HAP-1 (cell line): ENCODE results near the gene SPIB.

Experiments used
- DNase-seq, 2 experiments: peaks; one replicate each; pipeline ENCODE4 v3.0.0-alpha.2; 2016 to 2020; ENCODE audit warnings: low spot score in 2 of 2
- H3K27me3 ChIP-seq: fragments of 250-450 bp; sonication (Bioruptor Pico); 2 replicates; pipeline ENCODE4 v1.5.1; 2020; ENCODE audit warnings: low read depth, mild to moderate bottlenecking, moderate library complexity
- H3K36me3 ChIP-seq: fragments of 250-450 bp; sonication (Bioruptor Pico); replicated peaks from 2 replicates; pipeline ENCODE4 v1.5.1; 2020; ENCODE audit warnings: mild to moderate bottlenecking
- H3K4me1 ChIP-seq: fragments of 250-450 bp; sonication (Bioruptor Pico); 2 replicates; pipeline ENCODE4 v1.5.1; 2020; ENCODE audit warnings: mild to moderate bottlenecking
- H3K4me3 ChIP-seq: fragments of 250-450 bp; sonication (Bioruptor Pico); 2 replicates; pipeline ENCODE4 v1.5.1; 2020; ENCODE audit warnings: mild to moderate bottlenecking, moderate library complexity
- H3K9me3 ChIP-seq: fragments of 250-450 bp; sonication (Bioruptor Pico); 2 replicates; pipeline ENCODE4 v1.5.1; 2020; ENCODE audit warnings: mild to moderate bottlenecking, moderate library complexity
- in situ Hi-C: fragments of 300-500 bp; cut with MboI; formaldehyde crosslinking; loops from 3 replicates; pipeline ENCODE4 v1.14.3; 2020; ENCODE audit warnings: low sequenced_read_pairs, inconsistent platforms, mixed read lengths

The SPIB gene

DNA sequence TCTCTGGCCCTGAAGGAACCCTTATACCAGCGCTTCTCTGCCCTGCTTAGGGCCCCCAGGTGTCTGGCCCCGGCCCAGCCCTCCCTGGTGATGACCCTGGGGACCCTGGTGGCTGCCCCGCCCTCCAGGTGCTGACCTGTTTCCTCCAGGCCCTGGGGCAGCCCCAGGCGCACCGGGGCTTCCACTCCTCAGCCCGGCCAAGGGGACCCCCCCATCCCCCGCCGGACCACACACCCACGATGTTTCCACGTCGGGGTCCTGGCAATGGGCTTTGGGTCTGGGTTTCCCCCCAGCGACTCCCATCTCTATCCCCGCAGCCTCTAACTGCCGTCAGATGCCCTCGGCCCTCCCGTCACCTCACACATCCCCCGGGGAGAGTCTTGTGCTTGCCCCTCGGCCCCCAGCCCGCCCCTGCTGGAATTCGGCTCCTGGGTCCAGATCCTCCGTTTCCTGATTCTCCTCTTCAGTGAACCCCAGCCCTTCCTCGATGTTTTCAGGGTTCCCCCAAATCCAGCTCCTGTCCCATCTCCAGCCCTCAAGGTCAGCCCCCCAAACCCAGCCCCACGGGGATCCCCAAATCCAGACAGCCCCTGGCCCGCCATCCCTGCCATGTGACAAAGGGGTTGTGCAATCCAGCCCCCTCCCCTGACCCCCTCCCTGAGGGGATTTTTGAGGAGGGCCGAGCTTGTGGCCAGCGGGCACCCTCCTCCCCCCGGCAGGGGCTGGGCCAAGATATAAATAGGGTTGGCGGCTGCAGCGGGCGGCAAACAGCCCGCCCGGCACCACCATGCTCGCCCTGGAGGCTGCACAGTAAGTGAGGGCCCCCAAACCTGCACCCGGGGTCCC is at the start of gene SPIB:
SPIB (plus strand) TSS at position 763 of the 846 bp plus-strand sequence; CDS start at position 788, 25 bp downstream.
- DNase-seq, result no peak
- Histone ChIP-seq H3K9me3 (no peaks in the 10 kb centered on the region), H3K4me3 (no peak within 1 kb of the TSS), H3K4me1 (no peaks in the 10 kb centered on the region), H3K27me3 (no peaks in the 10 kb centered on the region), H3K36me3 (peaks cover 19% of the 10 kb centered on the region; the same call in 1 of the 2 replicates)
- in situ Hi-C loops, result no loop called here

DNA sequence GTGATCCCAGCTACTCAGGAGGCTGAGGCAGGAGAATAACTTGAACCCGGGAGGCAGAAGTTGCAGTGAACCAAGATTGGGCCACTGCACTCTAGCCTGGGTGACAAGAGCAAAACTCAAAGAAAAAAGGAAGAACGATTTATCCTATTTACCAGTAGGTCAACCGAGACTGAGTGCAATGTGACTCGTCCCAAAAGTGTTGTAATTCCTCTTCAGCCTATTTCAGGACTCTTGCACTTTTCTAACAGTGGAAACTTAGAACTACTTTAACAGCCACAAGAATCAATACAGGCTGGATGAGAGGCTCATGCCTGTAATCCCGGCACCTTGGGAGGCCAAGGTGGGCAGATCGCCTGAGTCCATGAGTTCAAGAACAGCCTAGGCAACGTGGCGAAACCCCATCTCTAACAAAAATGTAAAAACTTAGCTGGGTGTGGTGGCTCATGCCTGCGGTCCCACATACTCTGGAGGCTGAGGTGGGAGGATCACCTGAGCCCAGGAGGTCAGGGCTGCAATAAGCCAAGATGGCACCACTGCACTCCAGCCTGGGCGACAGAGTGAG is 46.7 kb upstream of the SPIB start:
- no peaks in the 10 kb centered on the region for H3K9me3 ChIP-seq
- H3K4me1 ChIP-seq, result peaks cover 10% of the 10 kb centered on the region
- DNase-seq, result no peak
- H3K27me3 ChIP-seq, result no peaks in the 10 kb centered on the region
- in situ Hi-C loops, result loop anchor here (10.0 to 25.0 kb wide), 2 partner anchors 413 to 540 kb away; partner anchors contain the start of gene KLK4
- H3K4me3 ChIP-seq, result no peak overlapping the region
- H3K36me3 ChIP-seq, result no peaks in the 10 kb centered on the region

DNA sequence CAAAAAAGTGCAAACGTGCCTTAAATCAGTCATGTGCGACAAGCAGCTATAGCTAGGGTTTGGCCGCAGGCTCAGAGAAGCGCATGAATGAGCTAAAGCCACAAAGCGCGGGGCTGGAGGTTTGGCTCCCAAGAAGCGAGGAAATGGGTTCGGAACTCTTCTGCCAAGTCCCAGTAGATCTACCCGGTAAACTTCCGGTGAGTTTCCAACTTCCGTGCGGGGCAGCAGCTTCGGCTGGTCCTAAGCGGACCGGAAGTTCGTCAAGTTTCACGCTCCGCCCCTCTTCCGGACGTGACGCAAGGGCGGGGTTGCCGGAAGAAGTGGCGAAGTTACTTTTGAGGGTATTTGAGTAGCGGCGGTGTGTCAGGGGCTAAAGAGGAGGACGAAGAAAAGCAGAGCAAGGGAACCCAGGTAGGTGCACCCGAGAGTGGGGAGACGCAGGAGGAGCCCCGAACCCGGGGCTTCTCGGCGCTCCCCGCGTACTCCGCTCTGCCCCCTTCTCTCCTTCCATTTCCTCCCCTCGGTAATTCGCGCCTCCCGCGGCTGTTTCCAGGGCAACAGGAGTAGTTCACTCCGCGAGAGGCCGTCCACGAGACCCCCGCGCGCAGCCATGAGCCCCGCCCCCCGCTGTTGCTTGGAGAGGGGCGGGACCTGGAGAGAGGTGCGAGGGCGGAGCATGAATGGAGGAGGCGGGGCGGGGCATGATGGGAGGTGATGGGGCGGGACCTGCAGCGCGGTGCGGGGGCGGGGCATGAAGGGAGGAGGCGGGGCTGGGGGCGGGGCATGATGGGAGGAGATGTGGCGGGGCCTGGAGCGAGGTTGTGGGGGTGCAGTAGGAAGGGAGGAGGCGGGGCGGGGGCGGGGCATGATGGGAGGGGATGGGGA is 42.3 kb upstream of the SPIB start, which contains the start of gene NR1H2:
NR1H2 (plus strand) TSS at position 292 of the 885 bp plus-strand sequence. CDS start 1,149 bp downstream, outside the sequence.
- in situ Hi-C loops, result loop anchor here (10.0 kb wide), 1 partner anchor 408 kb away; no protein-coding TSS in a partner anchor
- Histone ChIP-seq H3K27me3 (no peaks in the 10 kb centered on the region), H3K4me1 (peaks cover 2% of the 10 kb centered on the region), H3K4me3 (peak within 1 kb of the TSS; percentile 97), H3K9me3 (no peaks in the 10 kb centered on the region), H3K36me3 (peaks cover 25% of the 10 kb centered on the region)
- DNase-seq, result peak; percentile 92 to 95

DNA sequence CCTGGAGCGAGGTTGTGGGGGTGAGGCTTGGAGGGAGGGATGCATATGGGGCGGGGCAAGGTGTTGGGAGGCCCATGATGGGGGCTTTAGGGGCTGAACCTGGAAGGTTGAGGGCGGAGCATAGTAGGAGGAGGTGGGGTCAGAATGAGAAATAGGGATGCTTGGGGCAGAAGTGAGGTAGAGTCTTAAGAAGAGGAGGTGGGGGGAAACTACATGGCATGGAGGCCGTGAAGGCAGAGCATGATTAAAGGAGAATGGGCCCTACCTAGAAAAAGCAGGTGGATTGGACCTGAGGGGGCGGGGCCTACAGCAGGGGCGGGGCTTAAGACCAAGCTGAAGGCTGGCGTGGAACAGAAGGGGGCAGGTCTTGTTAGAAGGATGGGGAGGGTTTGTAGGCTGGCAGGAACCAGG is 41.7 kb upstream of the SPIB start:
- Histone ChIP-seq H3K9me3 (no peaks in the 10 kb centered on the region), H3K4me3 (peak overlapping the region; percentile 14), H3K27me3 (no peaks in the 10 kb centered on the region), H3K36me3 (peaks cover 25% of the 10 kb centered on the region), H3K4me1 (peaks cover 2% of the 10 kb centered on the region)
- DNase-seq, result peak; percentile 29 to 70
- in situ Hi-C loops, result loop anchor here (10.0 kb wide), 1 partner anchor 408 kb away; no protein-coding TSS in a partner anchor

DNA sequence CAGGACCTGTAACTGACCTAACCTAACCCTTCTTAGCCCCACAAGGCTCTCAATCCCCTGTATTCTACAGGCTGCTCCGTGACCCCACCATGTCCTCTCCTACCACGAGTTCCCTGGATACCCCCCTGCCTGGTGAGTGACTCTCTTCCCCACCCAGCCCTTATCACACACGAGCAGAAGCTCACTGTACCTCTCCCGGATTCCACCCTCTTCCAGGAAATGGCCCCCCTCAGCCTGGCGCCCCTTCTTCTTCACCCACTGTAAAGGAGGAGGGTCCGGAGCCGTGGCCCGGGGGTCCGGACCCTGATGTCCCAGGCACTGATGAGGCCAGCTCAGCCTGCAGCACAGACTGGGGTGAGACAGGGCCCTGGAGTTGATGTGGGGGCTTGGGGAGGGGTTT is 41.2 kb upstream of the SPIB start:
- Histone ChIP-seq H3K4me1 (peaks cover 2% of the 10 kb centered on the region), H3K36me3 (peaks cover 25% of the 10 kb centered on the region), H3K27me3 (no peaks in the 10 kb centered on the region), H3K4me3 (no peak overlapping the region), H3K9me3 (no peaks in the 10 kb centered on the region)
- DNase-seq, result no peak
- in situ Hi-C loops, result loop anchor here (10.0 kb wide), 1 partner anchor 407 kb away; no protein-coding TSS in a partner anchor

DNA sequence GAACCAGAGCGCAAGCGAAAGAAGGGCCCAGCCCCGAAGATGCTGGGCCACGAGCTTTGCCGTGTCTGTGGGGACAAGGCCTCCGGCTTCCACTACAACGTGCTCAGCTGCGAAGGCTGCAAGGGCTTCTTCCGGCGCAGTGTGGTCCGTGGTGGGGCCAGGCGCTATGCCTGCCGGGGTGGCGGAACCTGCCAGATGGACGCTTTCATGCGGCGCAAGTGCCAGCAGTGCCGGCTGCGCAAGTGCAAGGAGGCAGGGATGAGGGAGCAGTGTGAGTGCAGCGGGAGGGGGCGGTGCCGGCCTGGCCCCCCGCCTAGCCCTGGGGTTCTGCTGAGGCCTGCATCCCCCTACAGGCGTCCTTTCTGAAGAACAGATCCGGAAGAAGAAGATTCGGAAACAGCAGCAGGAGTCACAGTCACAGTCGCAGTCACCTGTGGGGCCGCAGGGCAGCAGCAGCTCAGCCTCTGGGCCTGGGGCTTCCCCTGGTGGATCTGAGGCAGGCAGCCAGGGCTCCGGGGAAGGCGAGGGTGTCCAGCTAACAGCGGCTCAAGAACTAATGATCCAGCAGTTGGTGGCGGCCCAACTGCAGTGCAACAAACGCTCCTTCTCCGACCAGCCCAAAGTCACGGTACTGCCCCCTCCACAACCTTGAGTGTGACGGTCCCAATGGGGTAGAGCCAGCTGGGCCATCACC is 40.4 kb upstream of the SPIB start:
- H3K36me3 ChIP-seq, result peaks cover 25% of the 10 kb centered on the region
- no peaks in the 10 kb centered on the region for H3K9me3 ChIP-seq
- no peak for DNase-seq
- peaks cover 3% of the 10 kb centered on the region for H3K4me1 ChIP-seq
- in situ Hi-C loops, result loop anchor here (10.0 kb wide), 1 partner anchor 406 kb away; no protein-coding TSS in a partner anchor
- no peak overlapping the region for H3K4me3 ChIP-seq
- H3K27me3 ChIP-seq, result no peaks in the 10 kb centered on the region

DNA sequence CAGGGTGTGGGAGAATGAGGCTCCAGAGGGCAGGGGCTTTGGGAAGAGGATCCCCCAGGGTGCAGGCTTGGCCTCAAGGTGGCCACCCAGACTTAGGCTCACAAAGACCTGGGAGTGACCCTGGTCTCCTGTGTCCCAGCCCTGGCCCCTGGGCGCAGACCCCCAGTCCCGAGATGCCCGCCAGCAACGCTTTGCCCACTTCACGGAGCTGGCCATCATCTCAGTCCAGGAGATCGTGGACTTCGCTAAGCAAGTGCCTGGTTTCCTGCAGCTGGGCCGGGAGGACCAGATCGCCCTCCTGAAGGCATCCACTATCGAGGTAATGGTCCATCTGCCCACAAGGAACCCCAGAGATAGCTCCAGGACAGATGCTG is 39.9 kb upstream of the SPIB start:
- Histone ChIP-seq H3K36me3 (peaks cover 25% of the 10 kb centered on the region), H3K9me3 (no peaks in the 10 kb centered on the region), H3K4me1 (peaks cover 6% of the 10 kb centered on the region), H3K27me3 (no peaks in the 10 kb centered on the region), H3K4me3 (no peak overlapping the region)
- in situ Hi-C loops, result loop anchor here (10.0 kb wide), 1 partner anchor 406 kb away; no protein-coding TSS in a partner anchor
- no peak for DNase-seq

DNA sequence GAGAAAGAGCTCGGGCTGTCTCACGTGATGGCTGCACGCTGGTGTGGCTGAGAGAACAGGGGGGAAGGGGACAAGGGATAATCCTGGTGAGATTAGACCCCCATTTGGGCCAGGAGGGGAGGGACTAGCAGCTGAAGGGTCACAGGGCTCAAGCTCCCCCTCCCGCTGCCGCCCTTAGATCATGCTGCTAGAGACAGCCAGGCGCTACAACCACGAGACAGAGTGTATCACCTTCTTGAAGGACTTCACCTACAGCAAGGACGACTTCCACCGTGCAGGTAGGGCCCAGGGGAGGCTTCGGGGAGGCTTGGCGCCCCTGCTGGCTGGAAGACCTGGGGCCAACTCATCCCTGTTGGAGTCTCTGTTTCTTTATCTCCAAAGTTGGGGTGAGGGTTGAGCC is 39.1 kb upstream of the SPIB start:
- DNase-seq, result no peak
- no peaks in the 10 kb centered on the region for H3K9me3 ChIP-seq
- H3K36me3 ChIP-seq, result peaks cover 25% of the 10 kb centered on the region
- H3K4me1 ChIP-seq, result peaks cover 6% of the 10 kb centered on the region
- no peaks in the 10 kb centered on the region for H3K27me3 ChIP-seq
- H3K4me3 ChIP-seq, result no peak overlapping the region
- in situ Hi-C loops, result loop anchor here (10.0 kb wide), 1 partner anchor 405 kb away; no protein-coding TSS in a partner anchor

DNA sequence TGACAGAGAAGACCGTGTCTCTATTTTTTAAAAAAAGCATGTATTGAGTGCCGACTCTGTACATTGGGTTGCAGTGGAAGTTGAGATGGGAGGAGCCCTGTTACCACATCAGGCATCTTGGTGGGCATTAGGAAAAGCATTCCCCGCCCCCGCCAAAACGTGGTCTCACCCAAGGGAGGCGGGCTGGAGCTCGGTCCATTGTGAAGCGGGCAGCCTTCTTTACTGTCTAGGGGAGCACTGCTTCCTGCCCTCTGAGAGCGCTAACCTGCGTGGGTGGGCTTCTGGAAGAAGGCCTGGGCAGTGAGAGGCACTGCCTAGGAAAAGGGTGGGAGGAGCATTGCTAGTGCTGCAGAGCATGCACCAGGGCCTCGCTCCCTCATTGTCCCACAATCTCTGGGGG is 38.6 kb upstream of the SPIB start:
- Histone ChIP-seq H3K4me1 (peaks cover 6% of the 10 kb centered on the region), H3K4me3 (no peak overlapping the region), H3K27me3 (no peaks in the 10 kb centered on the region), H3K9me3 (no peaks in the 10 kb centered on the region), H3K36me3 (peaks cover 28% of the 10 kb centered on the region)
- DNase-seq, result no peak
- in situ Hi-C loops, result no loop called here

DNA sequence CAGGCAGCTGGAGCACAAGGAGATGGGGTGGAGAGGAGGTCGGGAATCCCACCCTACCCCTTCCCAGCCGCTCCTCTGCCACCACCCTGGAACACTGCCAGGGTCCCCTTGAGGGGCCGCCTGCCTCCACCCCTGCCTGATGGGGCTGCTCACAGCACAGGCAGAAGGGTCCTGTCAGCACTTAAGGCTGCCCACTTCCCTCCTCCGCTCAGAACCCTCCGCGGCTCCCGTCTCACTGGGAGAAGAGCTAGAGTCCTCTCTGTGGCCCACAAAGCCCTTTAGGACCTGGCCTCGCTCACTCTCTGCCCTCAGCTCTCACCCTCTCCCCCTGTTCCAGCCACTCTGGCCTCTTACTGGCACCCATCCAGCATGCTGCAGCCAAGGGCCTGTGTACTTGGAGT is 38.0 kb upstream of the SPIB start:
- Histone ChIP-seq H3K4me1 (peaks cover 6% of the 10 kb centered on the region), H3K4me3 (no peak overlapping the region), H3K27me3 (no peaks in the 10 kb centered on the region), H3K9me3 (no peaks in the 10 kb centered on the region), H3K36me3 (peaks cover 28% of the 10 kb centered on the region)
- in situ Hi-C loops, result no loop called here
- DNase-seq, result no peak

DNA sequence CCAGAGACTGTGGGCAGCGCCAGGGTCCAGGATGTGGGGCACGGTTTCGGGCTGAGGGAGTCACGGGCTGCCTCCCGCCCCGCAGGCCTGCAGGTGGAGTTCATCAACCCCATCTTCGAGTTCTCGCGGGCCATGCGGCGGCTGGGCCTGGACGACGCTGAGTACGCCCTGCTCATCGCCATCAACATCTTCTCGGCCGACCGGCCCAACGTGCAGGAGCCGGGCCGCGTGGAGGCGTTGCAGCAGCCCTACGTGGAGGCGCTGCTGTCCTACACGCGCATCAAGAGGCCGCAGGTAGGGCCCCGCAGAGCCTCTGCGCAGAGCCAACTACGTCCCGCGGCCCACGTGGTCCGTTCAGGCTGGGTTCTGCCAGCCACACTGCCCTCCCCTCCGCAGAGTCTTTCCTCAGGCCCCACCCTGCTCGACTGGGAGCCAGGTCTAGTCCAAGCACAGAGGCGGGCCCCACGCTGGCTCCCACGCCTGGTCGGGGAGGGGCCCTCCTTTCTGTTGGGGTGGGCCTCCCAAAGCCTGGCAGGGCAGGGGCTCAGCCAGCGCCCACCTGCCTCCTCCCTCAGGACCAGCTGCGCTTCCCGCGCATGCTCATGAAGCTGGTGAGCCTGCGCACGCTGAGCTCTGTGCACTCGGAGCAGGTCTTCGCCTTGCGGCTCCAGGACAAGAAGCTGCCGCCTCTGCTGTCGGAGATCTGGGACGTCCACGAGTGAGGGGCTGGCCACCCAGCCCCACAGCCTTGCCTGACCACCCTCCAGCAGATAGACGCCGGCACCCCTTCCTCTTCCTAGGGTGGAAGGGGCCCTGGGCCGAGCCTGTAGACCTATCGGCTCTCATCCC is 36.6 kb upstream of the SPIB start:
- H3K4me1 ChIP-seq, result 0 out of 2 replicates have a peak, but pooled peaks cover 3% of the 10 kb centered on the region
- no peaks in the 10 kb centered on the region for H3K9me3 ChIP-seq
- H3K27me3 ChIP-seq, result no peaks in the 10 kb centered on the region
- no peak for DNase-seq
- H3K4me3 ChIP-seq, result no peak overlapping the region
- in situ Hi-C loops, result no loop called here
- peaks cover 38% of the 10 kb centered on the region for H3K36me3 ChIP-seq
